ENCODE measurements around the gene LDLRAD4. TPM values are rescaled to one million over a fixed set of nuclear protein-coding genes. Genes with fewer than 3 reads are reported as not detected.

Gene LDLRAD4
- total RNA-seq, 4 donors from 2014 or later, result 2.7 to 22.5 (median 10.8) TPM

DNA sequence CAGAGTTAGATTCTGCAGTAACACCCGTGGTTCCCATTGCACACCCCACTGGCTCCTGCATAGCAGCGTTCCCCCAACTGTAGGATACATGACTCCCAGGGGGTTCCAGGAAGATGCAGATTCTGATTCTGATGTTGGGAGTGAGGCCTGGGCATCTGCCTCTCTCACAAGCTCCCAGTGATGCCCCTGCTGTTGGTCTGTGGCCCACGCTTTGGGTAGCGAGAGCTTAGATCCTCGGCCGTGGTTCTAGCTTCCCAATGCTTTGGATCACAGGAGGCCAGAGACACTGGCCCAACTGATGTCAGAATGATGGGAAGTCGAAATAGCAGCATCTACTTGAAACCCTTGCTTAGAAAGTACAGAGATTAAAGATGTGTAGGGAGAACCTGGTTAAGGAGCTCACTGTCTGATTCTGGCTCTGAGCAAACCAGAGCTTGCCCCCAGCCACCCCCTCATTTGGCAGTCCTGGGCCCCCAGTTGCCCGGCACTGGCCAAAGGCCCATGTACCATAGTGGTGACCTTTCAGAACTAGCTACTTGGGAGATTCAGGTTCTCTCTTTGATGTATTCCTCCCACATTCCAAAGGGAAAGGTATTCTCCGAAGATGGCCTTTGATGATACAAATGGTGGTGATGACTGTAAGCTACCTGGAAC lies 310.3 kb downstream of the LDLRAD4 start:
- intact Hi-C loops (cut with DNase I; ENCODE audit: low total_unique reads), result loop anchor here (5.0 kb wide), 1 partner anchor 312 kb away; the partner anchor contains the start of gene LDLRAD4
- H3K4me3 ChIP-seq (ENCODE audit: low read depth, poor library complexity, severe bottlenecking), result no peak overlapping the region
- no peak for DNase-seq (ENCODE audit: low spot score in 2 of 2)
- TF ChIP-seq POLR2A (IDR thresholded peaks at IDR 0.05), result no peak
- TF ChIP-seq, protein P1, sequence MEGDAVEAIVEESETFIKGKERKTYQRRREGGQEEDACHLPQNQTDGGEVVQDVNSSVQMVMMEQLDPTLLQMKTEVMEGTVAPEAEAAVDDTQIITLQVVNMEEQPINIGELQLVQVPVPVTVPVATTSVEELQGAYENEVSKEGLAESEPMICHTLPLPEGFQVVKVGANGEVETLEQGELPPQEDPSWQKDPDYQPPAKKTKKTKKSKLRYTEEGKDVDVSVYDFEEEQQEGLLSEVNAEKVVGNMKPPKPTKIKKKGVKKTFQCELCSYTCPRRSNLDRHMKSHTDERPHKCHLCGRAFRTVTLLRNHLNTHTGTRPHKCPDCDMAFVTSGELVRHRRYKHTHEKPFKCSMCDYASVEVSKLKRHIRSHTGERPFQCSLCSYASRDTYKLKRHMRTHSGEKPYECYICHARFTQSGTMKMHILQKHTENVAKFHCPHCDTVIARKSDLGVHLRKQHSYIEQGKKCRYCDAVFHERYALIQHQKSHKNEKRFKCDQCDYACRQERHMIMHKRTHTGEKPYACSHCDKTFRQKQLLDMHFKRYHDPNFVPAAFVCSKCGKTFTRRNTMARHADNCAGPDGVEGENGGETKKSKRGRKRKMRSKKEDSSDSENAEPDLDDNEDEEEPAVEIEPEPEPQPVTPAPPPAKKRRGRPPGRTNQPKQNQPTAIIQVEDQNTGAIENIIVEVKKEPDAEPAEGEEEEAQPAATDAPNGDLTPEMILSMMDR (IDR thresholded peaks at IDR 0.05), result no peak
- 92 to 94% methylated on average over 8 to 9 of the region's 9 CpGs for WGBS, 2 donors

DNA sequence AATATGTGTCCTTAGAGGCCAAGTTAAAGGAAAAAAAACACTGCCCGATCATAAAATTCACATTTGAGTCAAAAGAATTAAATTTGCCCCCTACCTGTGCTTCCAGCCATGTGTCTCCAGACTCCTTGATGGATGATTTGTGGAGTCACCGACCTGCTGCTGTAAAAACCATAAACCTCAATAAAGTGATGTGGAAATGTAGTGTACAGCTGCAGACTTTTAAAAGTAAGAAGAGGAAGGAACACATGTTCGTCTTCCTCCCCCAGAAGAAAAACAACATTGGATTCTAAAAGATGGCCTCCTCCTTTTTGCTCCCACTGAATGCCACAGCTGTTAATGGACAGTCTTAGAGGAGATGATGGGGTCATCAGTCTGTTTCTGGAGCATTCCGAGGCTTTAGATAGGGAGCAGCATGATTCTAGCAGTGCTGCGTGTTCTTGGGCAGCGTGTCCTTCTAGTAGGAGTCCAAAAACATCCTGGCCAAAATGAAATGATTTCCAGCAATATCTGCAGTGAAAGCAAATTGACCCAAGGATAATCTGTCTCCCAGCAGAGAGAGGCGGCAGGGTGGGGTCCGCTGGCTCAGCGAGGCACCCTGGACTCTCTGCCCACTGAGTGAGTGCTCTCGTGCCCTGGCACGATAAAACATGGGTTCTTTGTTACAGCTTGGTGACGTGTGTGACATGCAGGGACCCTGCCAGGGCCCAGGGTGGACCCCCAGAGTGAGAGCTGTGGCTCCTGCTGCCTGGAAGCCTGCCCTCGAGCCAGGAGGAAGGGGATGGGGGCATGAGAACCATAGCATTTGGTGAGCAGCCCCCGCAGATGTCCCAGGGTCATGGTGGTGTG lies 311.7 kb downstream of the LDLRAD4 start:
- whole genome bisulfite sequencing, 2 donors, result 55 to 64% methylated on average over 14 of the region's 14 CpGs
- H3K4me3 ChIP-seq (ENCODE audit: low read depth, poor library complexity, severe bottlenecking), result no peak overlapping the region
- intact Hi-C loops (cut with DNase I; ENCODE audit: low total_unique reads), result no loop called here
- DNase-seq (ENCODE audit: low spot score in 2 of 2), result no peak
- no peak for TF ChIP-seq POLR2A (IDR thresholded peaks at IDR 0.05)
- TF ChIP-seq, protein P1 (IDR thresholded peaks at IDR 0.05), result no peak

DNA sequence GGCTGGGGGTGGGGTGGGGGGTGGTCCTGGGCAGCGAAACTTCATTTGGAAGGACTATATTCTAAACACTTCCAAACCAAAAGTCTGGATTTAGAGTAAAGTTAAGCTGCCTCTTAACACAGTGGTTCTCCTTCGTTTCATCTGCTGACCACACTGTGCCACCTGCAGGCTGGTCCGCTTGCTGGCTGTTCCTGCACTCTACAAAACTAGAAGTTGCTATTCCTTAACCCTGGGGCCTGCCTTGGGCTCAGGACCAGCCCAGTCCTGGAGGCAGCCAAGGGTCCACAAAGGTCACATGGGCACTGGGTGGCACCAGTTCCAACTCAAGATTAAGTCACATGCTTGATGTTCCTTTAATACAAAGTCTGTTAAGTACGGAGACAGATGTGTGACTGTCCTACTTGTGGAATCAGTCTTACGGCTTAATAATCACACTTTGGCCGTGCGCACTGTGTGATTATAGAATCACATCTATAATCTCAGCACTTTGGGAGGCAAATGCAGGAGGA lies 312.4 kb downstream of the LDLRAD4 start:
- intact Hi-C loops (cut with DNase I; ENCODE audit: low total_unique reads), result no loop called here
- 55 to 58% methylated on average over 7 of the region's 7 CpGs for WGBS, 2 donors
- DNase-seq (ENCODE audit: low spot score in 2 of 2), result peak; percentile 64 to 92
- TF ChIP-seq, protein P1 (IDR thresholded peaks at IDR 0.05), result no peak
- no peak for TF ChIP-seq POLR2A (IDR thresholded peaks at IDR 0.05)
- H3K4me3 ChIP-seq (ENCODE audit: low read depth, poor library complexity, severe bottlenecking), result no peak overlapping the region

DNA sequence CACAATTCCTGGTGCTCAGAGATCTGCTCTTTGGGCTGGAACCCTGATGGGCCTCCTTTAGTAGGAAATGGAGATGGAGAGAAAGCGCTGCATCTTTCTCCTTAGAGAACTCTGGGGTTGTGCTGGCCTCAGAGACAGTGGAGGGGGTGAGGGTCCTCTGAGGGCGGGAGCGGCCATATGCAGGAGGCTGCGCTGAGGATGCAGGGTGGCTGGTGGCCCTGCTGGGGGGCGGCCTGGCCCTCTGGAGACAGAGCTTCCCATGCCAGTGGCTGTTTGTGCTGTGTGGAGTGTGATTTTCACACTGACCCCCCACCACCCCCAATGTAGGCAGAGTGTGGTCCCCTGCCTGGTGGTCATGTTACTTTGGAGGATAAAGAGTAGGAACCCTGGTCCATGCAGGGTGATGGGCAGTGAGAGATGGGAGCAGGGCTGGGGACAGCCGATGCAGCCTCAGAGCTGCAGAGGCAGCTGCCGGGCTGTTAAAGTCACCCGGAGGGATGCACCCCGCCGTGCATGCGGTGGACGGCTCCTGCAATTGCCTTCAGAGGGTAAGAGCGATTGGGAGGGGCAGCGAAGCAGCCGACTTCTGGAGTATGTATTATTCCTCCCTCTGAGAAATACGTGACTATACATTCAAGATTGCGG lies 313.2 kb downstream of the LDLRAD4 start:
- WGBS, 2 donors, result 93 to 95% methylated on average over 17 of the region's 17 CpGs
- DNase-seq (ENCODE audit: low spot score in 2 of 2), result no peak
- H3K4me3 ChIP-seq (ENCODE audit: low read depth, poor library complexity, severe bottlenecking), result no peak overlapping the region
- intact Hi-C loops (cut with DNase I; ENCODE audit: low total_unique reads), result no loop called here
- TF ChIP-seq POLR2A (IDR thresholded peaks at IDR 0.05), result no peak
- TF ChIP-seq, protein P1 (IDR thresholded peaks at IDR 0.05), result no peak

DNA sequence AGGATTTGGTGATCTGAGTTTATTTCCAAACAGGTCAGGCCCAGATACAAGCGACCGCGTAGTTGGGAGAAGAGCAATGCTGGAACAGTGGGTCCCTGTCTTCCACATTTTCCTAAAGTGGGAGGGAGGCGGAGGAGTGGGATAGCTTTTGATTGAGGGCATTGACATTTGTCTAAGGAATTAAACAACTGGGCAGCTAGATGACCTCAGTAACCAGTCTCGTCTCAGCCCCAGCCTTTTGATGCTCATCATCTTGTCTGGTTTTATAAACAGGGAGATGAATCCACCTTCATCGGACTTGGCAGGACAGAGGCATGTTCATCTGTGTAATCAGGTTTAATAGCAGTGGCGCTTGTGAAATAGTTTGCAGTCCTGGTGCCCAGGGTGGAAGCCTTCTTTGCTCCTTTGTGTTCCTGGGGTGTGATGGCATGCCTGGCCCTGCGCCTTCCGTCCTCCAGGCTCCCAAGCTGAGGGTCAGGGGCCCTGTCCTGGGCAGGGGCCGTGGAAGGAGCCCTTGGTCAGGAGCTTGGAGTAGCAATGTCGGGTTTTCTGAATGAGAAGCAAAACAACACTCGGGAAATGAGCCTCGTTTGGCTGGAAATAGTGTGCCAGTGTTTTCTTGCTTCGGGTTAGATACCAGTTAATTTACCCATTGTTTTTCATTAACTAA lies 314.0 kb downstream of the LDLRAD4 start:
- DNase-seq (ENCODE audit: low spot score in 2 of 2), result no peak
- TF ChIP-seq, protein P1 (IDR thresholded peaks at IDR 0.05), result no peak
- no peak for TF ChIP-seq POLR2A (IDR thresholded peaks at IDR 0.05)
- no peak overlapping the region for H3K4me3 ChIP-seq (ENCODE audit: low read depth, poor library complexity, severe bottlenecking)
- intact Hi-C loops (cut with DNase I; ENCODE audit: low total_unique reads), result no loop called here
- 89 to 91% methylated on average over 14 of the region's 14 CpGs for WGBS, 2 donors

Data from lower leg skin (tissue), 4 donors.